KBM-7 (cell line): ENCODE data around the gene S100B.

Experiments used
- DNase-seq: peaks from one replicate; pipeline ENCODE4 v3.0.0-alpha.2; 2015
- in situ Hi-C: fragments of 300-500 bp; cut with MboI; formaldehyde crosslinking; loops from 2 replicates; pipeline ENCODE4 v1.14.3; 2020; ENCODE audit warnings: low sequenced_read_pairs, low pct_unique_long_range_greater_than_20kb, mixed read lengths

Gene S100B

DNA sequence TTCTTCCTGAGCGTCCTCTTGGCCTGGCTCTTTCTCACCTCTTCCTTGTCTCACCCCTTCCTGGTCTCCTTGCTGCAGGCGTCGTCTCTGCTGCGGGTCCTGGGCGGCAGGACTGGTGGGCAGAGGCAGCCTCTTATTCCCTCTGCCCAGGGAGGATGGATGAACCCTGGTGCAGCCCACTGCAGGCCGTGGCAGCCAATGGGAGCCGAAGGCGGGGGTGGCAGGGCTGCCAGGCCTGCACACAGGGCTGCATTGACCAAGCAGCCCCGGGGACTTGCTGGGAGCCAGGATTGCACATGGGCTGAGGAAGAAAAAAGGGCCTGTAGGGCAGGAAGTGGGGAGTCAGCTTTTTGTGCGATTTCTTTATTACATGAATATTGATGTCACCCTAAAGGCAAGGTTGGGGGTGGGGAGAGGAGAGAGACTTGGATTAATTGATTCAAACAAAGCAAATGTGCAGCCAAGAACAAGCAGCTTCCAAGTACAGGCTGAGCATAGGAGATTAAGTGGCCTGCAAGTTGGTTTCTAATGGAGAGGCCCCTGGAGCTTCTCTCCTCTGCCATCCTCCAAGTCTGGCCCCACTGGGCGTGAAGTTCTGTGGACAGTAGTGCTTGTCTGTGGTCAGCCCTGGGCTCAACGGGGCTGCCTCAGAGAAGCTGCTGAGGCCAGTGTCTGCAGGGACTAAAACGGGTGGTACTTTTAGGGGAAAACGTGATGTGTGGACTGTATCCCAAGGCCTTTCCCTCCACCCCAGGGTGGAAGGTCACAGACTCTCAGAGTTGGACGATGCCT is at the start of gene S100B:
TSS of gene S100B (minus strand) at position 108 of the 792 bp plus-strand sequence. CDS start 2,667 bp downstream, outside the sequence.
- no peak for DNase-seq
- in situ Hi-C loops, result no loop called here

DNA sequence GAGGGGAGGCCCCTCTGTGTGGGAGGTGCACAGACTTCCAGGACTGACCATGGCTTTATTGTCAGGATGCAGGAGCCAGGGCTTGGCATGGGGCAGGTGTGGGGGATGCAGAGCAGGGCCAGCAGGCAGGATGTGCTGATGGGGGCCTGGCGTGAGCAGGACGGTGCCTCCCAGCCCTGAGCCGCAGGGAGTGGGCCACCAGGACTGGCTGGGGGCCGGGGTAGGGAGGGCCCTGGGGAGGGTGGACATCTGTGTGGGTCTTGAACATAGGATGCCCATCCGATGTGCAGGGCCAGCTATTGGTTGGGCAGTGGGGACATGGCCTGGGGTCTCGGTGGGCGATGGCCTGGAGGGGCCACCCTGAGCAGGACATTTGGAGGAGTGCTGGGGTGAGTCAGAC is 46.2 kb upstream of the S100B start:
- in situ Hi-C loops, result no loop called here
- DNase-seq, result no peak

DNA sequence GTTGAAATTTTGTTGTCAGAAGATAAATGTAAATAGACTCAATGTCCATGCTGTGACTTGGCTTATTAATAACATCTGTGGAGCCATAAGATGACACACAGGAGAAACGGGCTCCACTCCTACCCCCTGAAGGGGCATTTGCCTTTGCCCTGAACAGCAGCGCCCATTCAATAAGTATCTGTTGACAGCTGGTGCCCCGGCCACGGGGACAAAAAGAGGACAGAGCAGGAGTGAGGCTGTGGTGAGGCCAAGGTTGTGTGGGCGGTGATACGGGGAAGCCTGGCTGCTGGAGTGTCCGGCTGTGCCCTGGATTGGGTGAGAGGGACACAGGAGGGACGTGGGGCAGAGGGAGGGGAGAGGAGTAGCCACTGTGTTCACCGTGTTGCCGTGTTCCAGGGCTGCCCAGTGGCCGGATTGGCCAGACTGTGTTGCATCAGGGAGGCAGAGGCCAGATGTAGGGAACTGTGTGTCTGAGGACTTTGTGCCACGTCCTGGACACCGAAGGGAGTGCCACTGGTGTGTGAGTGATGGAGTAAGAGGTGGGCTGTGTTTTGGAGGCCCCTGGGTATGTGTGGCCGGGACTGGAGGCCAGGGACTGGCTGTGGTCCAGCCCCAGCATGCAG is 45.7 kb upstream of the S100B start:
- in situ Hi-C loops, result no loop called here
- DNase-seq, result no peak

DNA sequence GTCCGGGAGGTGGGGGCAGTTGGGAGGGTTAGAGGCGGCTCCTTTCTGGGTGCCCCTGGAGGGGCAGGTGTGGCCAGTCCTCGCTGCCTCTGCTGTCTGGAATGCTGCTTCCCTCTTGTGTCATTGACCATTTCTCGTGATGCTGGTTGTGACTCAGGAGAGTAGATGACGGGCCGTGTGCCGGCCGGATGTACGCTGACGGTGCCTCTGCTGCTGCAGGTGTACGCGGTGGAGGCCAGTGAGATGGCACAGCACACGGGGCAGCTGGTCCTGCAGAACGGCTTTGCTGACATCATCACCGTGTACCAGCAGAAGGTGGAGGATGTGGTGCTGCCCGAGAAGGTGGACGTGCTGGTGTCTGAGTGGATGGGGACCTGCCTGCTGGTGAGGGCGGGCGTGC is 44.5 kb upstream of the S100B start:
- in situ Hi-C loops, result no loop called here
- DNase-seq, result no peak

DNA sequence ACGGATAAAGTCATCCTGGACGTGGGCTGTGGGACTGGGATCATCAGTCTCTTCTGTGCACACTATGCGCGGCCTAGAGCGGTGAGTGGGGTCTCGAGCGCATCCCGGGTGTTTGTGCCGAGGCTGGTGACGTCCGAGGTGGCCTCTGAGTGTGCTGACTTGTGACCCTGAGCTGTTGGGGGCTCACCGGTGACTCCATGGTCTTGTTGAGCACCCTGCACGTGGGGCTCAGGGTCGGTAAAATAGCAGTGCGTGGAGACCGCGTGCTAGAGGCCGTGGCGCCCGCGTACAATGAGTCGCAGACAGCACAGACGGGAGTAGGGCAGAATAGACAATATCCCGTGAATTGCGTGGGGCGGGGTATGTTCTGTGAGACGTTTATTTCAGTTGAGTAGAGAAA is 43.7 kb upstream of the S100B start:
- in situ Hi-C loops, result no loop called here
- no peak for DNase-seq

DNA sequence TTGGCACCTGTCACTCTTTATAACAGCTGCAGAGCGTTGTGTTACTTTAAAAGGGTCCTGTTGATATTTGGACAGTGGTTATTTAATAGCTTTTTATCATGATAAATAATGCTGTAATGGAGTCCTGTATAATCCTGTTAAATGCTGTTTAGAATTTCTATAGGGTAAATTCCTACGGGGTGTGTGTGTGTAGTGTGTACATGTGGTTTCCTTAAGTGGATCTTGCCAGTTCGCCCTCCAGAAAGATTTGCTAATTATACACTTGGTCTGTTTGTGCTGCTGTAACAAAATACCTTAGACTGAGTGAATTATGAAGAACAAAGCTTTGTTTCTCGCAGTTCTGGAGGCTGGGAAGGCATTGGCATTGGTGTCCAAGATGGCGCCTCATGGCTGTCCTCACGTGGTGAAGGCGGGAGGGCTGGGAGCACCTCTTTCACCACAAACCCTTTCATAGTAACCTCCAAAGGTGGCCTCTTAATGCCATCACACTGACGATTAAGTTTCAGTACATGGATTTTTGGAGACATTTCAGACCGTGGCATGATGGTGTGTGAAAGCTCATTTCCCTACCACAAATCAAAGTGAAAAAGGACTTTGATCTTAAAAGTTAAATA is 41.8 kb upstream of the S100B start:
- in situ Hi-C loops, result no loop called here
- no peak for DNase-seq

DNA sequence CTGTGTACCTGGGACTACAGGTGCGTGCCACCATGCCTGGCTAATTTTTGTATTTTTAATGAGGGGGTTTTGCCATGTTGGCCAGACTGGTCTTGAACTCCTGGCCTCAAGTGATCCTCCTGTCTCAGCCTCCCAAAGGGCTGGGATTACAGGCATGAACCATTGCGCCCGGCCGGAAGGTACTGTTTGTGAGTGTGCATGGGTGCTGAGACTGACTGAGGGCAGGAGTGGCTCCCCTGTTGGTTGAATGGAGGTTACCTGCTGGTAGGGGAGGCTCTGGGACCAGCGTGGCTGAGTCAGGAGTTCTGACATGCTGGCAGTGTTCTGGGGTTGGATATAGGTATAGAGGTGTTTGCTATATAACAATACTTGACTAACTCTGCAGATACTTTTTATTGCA is 41.0 kb upstream of the S100B start:
- in situ Hi-C loops, result no loop called here
- no peak for DNase-seq

DNA sequence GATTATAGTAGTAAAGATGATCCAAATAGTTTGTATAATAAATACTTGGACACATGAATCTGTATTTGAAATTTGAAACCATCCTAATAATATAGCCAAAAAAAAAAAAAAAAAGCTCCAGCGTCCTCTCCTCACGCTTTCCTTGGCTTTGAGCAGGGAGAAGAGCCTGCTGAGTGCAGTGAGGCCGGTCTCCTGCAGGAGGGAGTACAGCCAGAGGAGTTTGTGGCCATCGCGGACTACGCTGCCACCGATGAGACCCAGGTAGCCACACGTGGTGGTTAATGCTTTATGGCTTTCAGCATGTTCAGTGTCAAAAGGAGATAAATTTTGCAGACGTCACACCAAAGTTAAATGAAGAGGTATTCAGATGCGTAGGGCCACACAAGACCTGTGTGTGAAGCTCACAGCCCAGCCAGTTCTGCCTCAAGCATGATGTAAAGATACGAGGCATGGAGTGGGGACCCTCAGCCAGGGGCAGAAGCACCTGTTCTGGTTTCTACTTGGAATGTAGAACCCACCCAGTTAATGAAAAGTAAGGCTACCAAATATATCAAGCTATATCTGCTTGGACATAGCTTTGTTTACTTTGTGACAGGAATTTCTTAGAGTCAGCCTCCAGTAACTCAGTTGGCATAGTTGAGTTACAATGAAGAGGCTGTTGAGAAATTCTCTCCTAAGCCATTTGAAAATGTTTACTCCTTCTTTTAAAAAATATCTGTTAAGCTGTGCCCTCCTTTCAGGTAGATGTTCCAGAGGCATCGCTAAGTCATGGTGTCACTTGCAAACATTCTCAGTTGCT is 38.7 kb upstream of the S100B start:
- in situ Hi-C loops, result no loop called here
- no peak for DNase-seq

DNA sequence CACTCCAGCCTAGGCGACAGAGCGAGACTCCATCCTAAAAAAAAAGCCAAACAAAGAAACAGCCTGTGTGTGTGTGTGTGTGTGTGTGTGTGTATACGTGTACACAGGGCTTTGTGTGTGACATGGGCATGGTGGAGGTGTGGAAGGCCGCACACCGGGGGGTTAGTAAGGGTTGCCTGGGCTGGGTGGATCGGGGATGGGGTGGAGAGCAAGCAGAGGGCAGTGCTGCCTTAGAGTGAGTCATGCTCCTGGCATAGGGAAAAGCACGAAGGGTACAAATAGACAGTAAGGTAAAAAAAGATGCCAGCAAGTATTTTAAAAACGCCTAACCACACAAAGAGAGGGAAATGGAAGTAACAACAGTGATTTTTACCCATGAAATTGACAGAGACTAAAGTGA is 36.8 kb upstream of the S100B start:
- no peak for DNase-seq
- in situ Hi-C loops, result no loop called here

DNA sequence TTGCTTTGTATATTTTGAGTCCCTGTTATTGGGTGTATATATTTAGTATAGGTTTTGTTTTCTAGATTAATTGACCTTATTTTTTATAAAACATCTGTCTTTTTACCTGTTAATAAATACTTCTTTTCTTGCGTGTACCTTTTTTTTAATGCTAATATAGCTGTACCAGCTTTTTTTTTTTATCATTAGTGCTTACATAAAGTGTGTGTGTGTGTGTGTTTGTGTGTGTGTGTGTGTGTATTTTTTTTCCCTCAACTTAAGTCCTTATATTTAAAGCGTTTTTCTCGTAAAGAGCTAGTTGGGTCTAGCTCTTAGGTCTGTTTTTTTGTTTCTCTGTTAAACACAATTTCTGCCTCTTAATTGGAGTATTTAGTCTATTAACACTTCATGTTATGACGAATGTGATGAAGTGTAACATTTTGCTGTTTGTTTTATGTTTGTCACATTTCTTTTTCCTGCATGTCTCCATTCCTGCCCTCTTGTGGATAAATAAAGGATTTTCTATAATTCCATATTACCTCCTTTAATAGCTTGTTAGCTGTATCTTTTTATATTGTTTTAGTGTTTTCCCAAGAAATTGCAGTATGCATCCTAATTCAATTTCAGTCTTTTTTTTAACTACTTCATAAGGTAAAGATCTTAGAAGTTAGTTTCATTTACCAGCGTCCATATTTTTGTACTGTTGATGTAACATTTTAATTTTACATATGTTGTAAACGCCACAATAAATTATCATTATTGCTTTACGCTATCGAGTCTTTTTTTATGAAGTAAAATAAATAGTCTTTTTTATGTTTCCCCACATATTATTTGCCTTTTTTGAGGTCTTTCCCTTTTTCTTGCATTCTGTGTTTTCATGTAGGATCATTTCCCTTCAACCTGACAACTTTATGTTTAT is 34.9 kb upstream of the S100B start:
- in situ Hi-C loops, result no loop called here
- peak; percentile 68 for DNase-seq

DNA sequence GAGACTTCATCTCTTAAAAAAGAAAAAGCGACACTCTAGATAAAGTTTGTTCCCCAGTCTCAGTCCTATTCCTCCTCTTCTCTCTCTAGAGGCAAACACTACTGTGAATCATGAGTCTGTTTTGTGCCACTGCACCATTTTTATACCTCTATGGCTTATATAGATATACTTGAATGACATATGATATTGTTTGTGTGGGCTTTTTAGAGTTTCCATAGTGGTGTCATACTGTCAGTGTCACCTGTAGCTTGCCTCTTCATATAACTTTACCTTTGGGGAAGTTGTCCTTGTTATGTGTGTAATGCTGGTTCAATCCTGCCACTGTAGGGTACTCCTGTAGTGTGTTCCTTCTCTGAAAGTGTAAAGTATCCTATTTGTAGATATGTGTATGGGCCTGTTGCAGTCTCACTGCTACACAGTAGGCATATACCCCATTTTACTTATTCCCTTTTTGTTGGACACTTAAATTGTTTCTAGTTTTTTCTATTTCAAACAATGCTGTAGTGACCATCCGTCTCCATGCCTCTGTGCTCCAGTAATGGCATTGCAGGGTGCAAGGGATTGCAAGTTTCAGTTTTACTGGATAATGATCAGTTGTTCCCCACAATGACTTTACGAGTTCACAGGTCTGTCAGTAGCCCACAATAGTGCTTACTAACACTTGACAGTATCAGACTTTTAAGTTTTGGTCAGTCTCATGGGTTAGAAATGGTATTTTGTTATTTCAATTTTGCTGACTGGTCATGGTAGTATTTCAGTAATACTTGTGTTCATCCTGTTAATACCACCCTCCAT is 33.3 kb upstream of the S100B start:
- in situ Hi-C loops, result no loop called here
- DNase-seq, result no peak

DNA sequence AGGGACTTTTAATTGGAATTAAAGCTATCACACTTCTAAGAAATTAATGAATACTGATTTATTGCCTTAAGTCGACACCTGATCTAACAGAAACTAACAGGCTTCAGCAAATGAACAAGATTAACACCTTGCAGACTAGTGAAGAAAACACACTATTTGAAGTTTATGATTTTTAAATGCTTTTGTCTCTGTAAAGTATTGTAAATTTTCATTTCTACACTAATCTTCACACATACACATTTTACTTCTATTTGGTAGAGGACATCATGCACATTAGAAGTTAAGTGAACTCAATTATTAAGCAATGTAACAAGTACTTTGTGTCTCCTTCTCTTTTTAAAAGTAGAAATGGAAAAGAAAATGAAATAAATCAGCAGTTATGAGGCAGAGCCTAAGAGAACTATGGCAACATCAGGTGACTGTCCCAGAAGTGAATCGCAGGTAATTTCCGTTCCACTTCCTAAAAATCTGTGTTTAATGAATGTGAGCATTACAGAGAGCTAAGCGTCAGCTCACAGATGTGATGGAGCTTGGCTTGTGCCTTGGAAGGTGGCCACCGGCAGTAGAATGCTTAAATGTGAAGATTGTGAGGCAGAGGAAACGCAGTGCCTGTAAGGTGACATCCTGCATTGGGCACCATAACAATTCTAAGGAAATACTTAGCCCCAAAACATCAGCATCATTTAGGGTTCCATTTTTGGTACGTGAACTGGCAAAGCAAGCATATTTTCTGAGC is 31.8 kb upstream of the S100B start:
- in situ Hi-C loops, result no loop called here
- no peak for DNase-seq

DNA sequence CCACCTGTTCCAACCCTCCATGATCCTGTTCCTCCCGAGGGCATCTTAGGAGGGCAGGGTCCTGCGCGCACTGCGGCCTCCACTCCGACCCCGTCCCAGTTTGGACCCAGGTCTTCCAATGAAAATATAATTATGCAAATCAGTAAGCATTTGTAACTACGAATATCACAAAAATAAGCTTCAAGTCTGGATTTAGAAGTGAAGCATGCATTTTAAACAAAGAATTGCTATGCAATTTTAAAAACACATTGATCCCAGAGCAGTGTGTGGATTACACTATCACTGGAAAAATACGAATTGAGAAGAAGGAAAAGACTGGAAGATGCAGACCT is 31.3 kb upstream of the S100B start:
- in situ Hi-C loops, result no loop called here
- no peak for DNase-seq

DNA sequence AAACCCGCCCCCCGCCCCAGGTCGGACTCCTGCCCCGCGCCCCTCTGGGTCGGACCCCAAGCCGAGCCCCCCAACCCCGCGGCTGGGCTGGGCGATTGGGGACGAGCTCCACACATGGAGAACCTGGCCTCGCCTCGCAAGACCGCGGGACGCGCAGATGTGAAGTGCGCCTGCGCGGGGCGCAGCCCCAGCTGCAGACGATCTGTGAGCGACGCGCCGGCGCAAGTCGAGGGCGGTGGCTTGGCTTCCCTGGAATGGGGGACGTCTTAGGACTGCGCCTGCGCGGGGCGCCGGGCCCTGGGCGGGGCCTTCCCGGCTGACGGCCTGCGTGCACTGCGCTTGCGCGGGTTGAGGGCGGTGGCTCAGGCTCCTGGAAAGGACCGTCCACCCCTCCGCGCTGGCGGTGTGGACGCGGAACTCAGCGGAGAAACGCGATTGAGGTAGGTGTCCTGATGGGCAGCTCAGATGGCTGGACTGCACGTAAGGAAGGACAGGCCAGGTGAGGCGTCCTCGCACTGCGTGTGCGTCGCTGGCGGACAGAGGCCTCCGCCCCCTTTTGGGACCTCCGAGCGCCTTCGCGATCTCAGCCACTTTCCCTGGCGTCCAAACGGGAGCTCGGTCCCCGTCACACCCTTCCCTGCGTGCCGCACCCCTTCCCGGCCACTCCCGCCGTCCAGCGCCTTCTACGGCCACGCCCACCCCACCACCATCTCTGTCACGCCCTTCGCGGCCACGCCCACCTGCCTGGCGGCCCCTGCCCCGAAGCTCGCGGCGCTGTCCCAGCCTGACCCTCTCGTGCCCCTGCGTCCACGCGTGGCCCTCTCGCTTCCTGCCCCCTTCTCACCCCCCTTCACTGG is 30.7 kb upstream of the S100B start, which contains the start of gene PRMT2:
TSS of gene PRMT2 (plus strand) at position 351 of the 857 bp plus-strand sequence. CDS start 1,278 bp downstream, outside the sequence.
- peak; percentile 93 for DNase-seq
- in situ Hi-C loops, result no loop called here

DNA sequence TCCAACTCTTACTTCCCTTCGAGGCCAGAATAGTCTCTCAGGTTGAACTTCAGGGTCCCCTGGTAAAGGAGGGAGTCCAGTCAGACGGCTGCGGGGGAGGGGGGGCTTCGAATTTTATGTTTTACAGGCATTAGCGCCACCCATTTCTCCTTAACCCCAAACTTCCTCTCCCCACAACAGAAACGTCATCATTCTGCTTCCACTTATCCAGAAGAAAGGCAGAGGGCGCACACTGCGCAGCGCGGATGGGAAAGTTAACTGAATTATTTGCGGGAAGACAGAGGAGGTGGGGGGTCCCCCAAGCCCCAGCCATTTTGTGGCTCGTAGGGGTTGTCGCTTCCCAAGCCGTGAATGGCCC is 30.1 kb upstream of the S100B start:
- DNase-seq, result peak; percentile 90
- in situ Hi-C loops, result no loop called here

DNA sequence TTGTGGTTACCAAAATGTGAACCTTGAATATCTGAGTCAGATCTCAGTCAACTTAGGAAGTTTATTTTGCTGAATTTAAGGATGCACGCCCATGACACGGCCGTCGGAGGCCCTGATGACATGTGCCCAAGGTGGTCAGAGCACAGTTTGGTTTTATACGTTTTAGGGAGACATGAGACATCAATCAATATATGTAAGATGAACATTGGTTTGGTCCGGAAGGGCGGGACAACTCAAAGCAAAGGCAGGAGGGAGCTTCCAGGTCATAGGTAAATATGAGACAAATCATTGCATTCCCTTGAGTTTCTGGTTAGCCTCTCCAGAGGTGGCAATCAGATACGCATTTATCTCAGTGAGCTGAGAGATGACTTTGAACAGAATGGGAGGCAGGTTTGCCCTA is 29.5 kb upstream of the S100B start:
- DNase-seq, result no peak
- in situ Hi-C loops, result no loop called here

DNA sequence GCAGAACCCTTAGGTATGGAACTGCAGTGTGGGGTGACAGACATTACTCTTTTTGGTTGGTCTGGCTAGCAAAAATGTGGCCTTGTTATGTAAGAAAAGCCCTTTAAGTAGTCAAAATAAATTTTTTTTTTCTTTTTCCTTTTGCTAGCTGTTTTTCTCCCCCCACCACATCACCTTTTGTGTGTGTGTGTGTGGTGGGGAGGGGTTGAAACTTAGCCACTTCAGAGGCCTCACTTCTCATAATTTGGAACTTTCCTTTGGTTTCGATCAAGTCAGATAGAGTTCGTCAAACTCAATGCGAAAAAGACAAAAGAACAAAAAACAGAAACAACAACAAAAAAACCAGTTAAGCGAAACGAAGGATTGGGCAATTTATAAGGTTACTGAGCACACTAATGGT is 28.7 kb upstream of the S100B start:
- in situ Hi-C loops, result no loop called here
- DNase-seq, result no peak
